Kidney epithelial cell (primary cell): ENCODE results near the gene ZPR1. TPM values are rescaled to one million over a fixed set of nuclear protein-coding genes. Genes with fewer than 3 reads are reported as not detected.

Source experiments
- DNase-seq: peaks from one replicate; pipeline ENCODE4 v3.0.0-alpha.2; 2010; ENCODE audit warnings: low read depth
- H3K27me3 ChIP-seq: 2 replicates; pipeline ENCODE4 v1.6.0; 2011; ENCODE audit warnings: low read length; ENCODE audit not compliant: control insufficient read depth, insufficient read depth
- H3K36me3 ChIP-seq: 2 replicates; pipeline ENCODE4 v1.5.1; 2011; ENCODE audit warnings: low read length; ENCODE audit not compliant: control insufficient read depth, insufficient read depth
- H3K4me3 ChIP-seq: 2 replicates; pipeline ENCODE4 v1.5.1; 2011; ENCODE audit warnings: low read depth, mild to moderate bottlenecking, control low read depth, low read length
- CTCF ChIP-seq: IDR thresholded peaks from 2 replicates; pipeline ENCODE4 v1.5.1; 2011; ENCODE audit warnings: mild to moderate bottlenecking, moderate library complexity, low read length, control low read depth, inconsistent platforms; ENCODE audit not compliant: insufficient read depth, poor library complexity, severe bottlenecking
- total RNA-seq: library from RNA; depleted of rRNA; stranded (reverse); fragments of >200 nt; gene quantifications from 2 replicates; pipeline ENCODE4 v1.2.3, GENCODE V29; 2015

ZPR1 gene
- total RNA-seq, 1 donor from 2014 or later, result 82.1 TPM

- TF ChIP-seq CTCF, result no peak
- Histone ChIP-seq H3K27me3 (no peaks in the 10 kb centered on the region), H3K4me3 (no peak overlapping the region), H3K36me3 (no peaks in the 10 kb centered on the region)
- DNase-seq, result no peak
Measured at GRCh38 chr11:116814502-116814901, 26.7 kb upstream of the ZPR1 start.

- Histone ChIP-seq H3K27me3 (no peaks in the 10 kb centered on the region), H3K4me3 (no peak overlapping the region), H3K36me3 (no peaks in the 10 kb centered on the region)
- TF ChIP-seq CTCF, result no peak
- DNase-seq, result no peak
Measured at GRCh38 chr11:116813781-116814471, 26.1 kb upstream of the ZPR1 start.

- H3K27me3 ChIP-seq, result no peaks in the 10 kb centered on the region
- no peaks in the 10 kb centered on the region for H3K36me3 ChIP-seq
- no peak overlapping the region for H3K4me3 ChIP-seq
- DNase-seq, result no peak
- no peak for TF ChIP-seq CTCF
Measured at GRCh38 chr11:116813170-116813569, 25.3 kb upstream of the ZPR1 start.

GRCh38 chr11:116812109-116812508 is 24.3 kb upstream of the ZPR1 start:
- H3K27me3 ChIP-seq, result no peaks in the 10 kb centered on the region
- no peaks in the 10 kb centered on the region for H3K36me3 ChIP-seq
- H3K4me3 ChIP-seq, result no peak overlapping the region
- DNase-seq, result no peak
- TF ChIP-seq CTCF, result no peak

GRCh38 chr11:116811194-116811593 is 23.4 kb upstream of the ZPR1 start:
- no peak overlapping the region for H3K4me3 ChIP-seq
- TF ChIP-seq CTCF, result no peak
- DNase-seq, result no peak
- no peaks in the 10 kb centered on the region for H3K36me3 ChIP-seq
- no peaks in the 10 kb centered on the region for H3K27me3 ChIP-seq
